ENCODE measurements around the gene KSR2.
"Not testable (repeated sequence)": the region's sequence is repeated elsewhere in the genome, so short reads cannot be mapped to it uniquely, and the experiment has no call there.

Gene KSR2

GRCh38 chr12:117901631-117902030, 67.2 kb downstream of the KSR2 start:
- Histone ChIP-seq H3K9me3 (no peaks in the 10 kb centered on the region), H3K4me1 (ENCODE audit: control insufficient read depth in 1 of 2, insufficient read depth in 1 of 2, low read depth in 1 of 2, low read length in 1 of 2) (no peaks in the 10 kb centered on the region), H3K36me3 (no peaks in the 10 kb centered on the region), H3K27ac (no peak overlapping the region), H3K27me3 (no peaks in the 10 kb centered on the region), H3K4me3 (ENCODE audit: low read depth in 1 of 2, low read length in 1 of 2) (no peak overlapping the region)
- TF ChIP-seq CTCF (IDR thresholded peaks at IDR 0.05): no peak

GRCh38 chr12:117900561-117900960, 68.2 kb downstream of the KSR2 start:
- H3K27ac ChIP-seq: no peak overlapping the region
- no peak for TF ChIP-seq CTCF (IDR thresholded peaks at IDR 0.05)
- no peaks in the 10 kb centered on the region for H3K27me3 ChIP-seq
- H3K9me3 ChIP-seq: no peaks in the 10 kb centered on the region
- H3K4me1 ChIP-seq (ENCODE audit: control insufficient read depth in 1 of 2, insufficient read depth in 1 of 2, low read depth in 1 of 2, low read length in 1 of 2): no peaks in the 10 kb centered on the region
- no peak overlapping the region for H3K4me3 ChIP-seq (ENCODE audit: low read depth in 1 of 2, low read length in 1 of 2)
- no peaks in the 10 kb centered on the region for H3K36me3 ChIP-seq

DNA sequence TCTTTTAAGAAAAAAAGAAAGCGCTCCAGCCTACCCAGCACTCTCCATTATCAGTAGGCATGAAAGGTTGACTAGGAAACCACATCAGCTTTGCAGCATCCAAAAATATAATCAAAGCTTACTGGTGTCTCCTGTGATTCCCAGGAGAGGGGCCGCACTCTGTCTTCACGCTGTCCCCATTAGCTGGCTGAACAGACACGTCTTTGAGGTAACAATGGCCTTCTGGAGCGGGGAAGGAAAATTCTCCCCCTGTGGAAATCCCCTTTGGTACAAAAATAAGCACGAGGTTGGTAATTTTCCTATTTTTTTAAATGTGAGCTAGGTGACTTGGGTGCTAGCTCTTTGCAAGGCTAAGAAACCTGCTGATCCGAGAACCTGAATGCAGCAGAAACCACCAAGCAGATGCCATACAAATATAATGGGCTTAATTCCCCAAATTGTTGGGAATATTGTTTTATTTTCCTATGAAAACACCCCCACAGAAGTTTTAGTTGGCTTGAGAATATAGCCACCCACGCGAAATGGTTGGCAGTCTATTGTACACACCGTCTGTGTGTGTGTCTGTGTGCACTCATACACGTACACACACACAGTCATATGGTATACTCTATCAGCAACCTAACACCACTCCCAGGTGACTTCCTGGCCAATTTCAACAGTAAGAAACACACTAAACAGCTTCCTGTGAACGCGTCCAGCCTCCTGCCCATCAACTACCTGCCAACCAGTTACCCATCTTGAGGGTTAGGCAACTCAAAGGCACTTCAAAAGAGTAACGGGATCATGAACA, 71.2 kb downstream of the KSR2 start:
- no peak overlapping the region for H3K4me3 ChIP-seq (ENCODE audit: low read depth in 1 of 2, low read length in 1 of 2)
- H3K36me3 ChIP-seq: no peaks in the 10 kb centered on the region
- no peaks in the 10 kb centered on the region for H3K27me3 ChIP-seq
- no peak for TF ChIP-seq CTCF (IDR thresholded peaks at IDR 0.05)
- no peaks in the 10 kb centered on the region for H3K4me1 ChIP-seq (ENCODE audit: control insufficient read depth in 1 of 2, insufficient read depth in 1 of 2, low read depth in 1 of 2, low read length in 1 of 2)
- H3K9me3 ChIP-seq: no peaks in the 10 kb centered on the region
- H3K27ac ChIP-seq: no peak overlapping the region

DNA sequence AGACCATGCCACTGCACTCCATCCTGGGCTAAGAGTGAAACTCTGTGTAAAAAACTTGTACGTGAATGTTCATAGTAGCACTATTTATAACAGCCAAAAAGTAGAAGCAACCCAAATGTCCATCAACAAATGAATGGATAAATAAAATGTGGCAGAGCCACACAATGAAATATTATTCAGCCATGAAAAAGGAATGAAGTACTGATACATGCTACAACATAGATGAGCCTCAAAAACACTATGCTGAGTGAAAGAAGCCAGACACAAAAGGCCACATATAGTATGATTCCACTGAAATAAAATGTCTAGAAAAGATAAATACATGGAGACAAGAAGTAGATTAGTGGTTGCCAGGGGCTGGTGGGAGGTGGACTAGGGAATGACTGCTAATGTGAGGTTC, 72.8 kb downstream of the KSR2 start:
- H3K27ac ChIP-seq: no peak overlapping the region
- no peaks in the 10 kb centered on the region for H3K36me3 ChIP-seq
- no peaks in the 10 kb centered on the region for H3K9me3 ChIP-seq
- H3K4me3 ChIP-seq (ENCODE audit: low read depth in 1 of 2, low read length in 1 of 2): no peak overlapping the region
- TF ChIP-seq CTCF (IDR thresholded peaks at IDR 0.05): no peak
- no peaks in the 10 kb centered on the region for H3K27me3 ChIP-seq
- no peaks in the 10 kb centered on the region for H3K4me1 ChIP-seq (ENCODE audit: control insufficient read depth in 1 of 2, insufficient read depth in 1 of 2, low read depth in 1 of 2, low read length in 1 of 2)

DNA sequence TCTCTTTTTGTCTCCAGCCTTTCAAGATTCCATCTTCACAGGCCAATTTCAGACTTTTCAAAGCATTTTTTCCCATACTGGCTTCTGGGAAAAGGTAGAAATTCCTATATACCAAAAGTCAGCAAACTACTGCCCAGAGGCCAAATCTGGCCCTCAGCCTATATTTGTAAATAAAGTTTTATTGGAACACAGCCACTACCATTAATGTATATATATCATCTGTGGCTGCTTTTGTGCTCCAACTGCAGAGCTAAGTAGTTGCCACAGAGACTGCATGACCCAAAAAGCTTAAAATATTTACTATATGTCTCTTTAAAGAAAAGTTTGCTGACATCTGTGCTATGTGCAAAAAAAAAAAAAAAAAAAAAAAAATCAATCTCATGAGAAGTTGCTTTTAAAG, 76.3 kb downstream of the KSR2 start:
- Histone ChIP-seq H3K4me1 (ENCODE audit: control insufficient read depth in 1 of 2, insufficient read depth in 1 of 2, low read depth in 1 of 2, low read length in 1 of 2) (no peaks in the 10 kb centered on the region), H3K27me3 (no peaks in the 10 kb centered on the region), H3K9me3 (no peaks in the 10 kb centered on the region), H3K4me3 (ENCODE audit: low read depth in 1 of 2, low read length in 1 of 2) (no peak overlapping the region), H3K36me3 (no peaks in the 10 kb centered on the region), H3K27ac (no peak overlapping the region)
- TF ChIP-seq CTCF (IDR thresholded peaks at IDR 0.05): no peak

DNA sequence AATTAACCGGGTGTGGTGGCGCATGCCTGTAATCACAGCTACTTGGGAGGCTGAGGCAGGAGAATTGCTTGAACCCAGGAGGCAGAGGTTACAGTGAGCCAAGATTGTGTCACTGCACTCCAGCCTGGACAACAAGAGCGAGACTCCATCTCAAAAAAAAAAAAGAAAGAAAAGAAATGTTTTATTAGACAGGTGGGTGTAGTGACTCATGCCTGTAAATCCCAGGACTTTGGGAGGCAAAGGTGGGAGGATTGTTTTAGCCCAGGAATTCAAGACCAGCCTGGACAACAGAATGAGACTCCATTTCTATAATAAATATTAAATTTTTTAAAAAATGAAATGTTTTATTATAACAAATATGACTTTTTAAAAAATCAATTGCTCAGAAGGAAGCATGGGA, 77.5 kb downstream of the KSR2 start:
- H3K4me1 ChIP-seq (ENCODE audit: control insufficient read depth in 1 of 2, insufficient read depth in 1 of 2, low read depth in 1 of 2, low read length in 1 of 2); H3K27me3 ChIP-seq; H3K36me3 ChIP-seq; H3K4me3 ChIP-seq (ENCODE audit: low read depth in 1 of 2, low read length in 1 of 2); H3K27ac ChIP-seq; H3K9me3 ChIP-seq: not testable (repeated sequence)

All from neutrophil (primary cell).